ENCODE measurements around the gene GGT6. TPM values are rescaled to one million over a fixed set of nuclear protein-coding genes. Genes with fewer than 3 reads are reported as not detected.

Gene GGT6
- total RNA-seq, 3 donors from 2014 or later, result 12.8 to 33.8 TPM; not detected in 1

- no peak for TF ChIP-seq POLR2AphosphoS5 (IDR thresholded peaks at IDR 0.05)
- no peak for TF ChIP-seq POLR2A (IDR thresholded peaks at IDR 0.05)
- TF ChIP-seq CTCF (IDR thresholded peaks at IDR 0.05), result no peak
- H3K9me3 ChIP-seq, result no peaks in the 10 kb centered on the region
- H3K27me3 ChIP-seq, result no peaks in the 10 kb centered on the region
- no peak for DNase-seq (ENCODE audit: low spot score in 2 of 2)
- H3K36me3 ChIP-seq, result peaks cover 8% of the 10 kb centered on the region
- H3K4me1 ChIP-seq, result peaks cover 0 to 8% of the 10 kb centered on the region in 2 donors
- H3K27ac ChIP-seq, result no peak overlapping the region
- intact Hi-C loops (cut with DNase I; ENCODE audit: low total_unique reads), result no loop called here
- no peak overlapping the region for H3K4me3 ChIP-seq
Observed at GRCh38 chr17:4548721-4549531, 11.5 kb downstream of the GGT6 start.

DNA sequence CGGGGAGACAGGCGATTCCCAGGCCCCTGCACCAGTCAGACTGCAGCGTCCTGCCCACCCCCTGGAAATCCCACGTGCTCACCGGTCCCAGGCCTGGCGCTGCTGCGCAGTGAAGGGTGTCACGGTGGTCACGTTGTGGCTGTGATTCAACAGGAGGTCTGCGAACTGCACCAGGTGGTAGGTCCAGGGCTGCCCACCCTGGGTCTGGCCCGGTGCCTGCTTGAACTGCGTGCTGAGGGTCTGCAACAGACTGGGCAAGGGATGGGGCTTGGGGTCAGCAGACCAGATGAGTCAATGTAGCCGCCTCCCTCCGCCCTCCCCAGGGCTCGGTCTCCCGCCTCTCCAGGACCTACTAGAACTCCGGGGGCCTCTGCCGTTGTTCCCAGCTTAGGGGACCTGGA, 12.3 kb downstream of the GGT6 start:
- no peak overlapping the region for H3K27ac ChIP-seq
- no peak overlapping the region for H3K4me3 ChIP-seq
- TF ChIP-seq POLR2AphosphoS5 (IDR thresholded peaks at IDR 0.05), result no peak
- no peak for TF ChIP-seq CTCF (IDR thresholded peaks at IDR 0.05)
- TF ChIP-seq POLR2A (IDR thresholded peaks at IDR 0.05), result no peak
- peaks cover 8% of the 10 kb centered on the region for H3K36me3 ChIP-seq
- no peak for DNase-seq (ENCODE audit: low spot score in 2 of 2)
- intact Hi-C loops (cut with DNase I; ENCODE audit: low total_unique reads), result no loop called here
- H3K9me3 ChIP-seq, result no peaks in the 10 kb centered on the region
- no peaks in the 10 kb centered on the region for H3K27me3 ChIP-seq
- peaks cover 0 to 7% of the 10 kb centered on the region in 2 donors for H3K4me1 ChIP-seq

DNA sequence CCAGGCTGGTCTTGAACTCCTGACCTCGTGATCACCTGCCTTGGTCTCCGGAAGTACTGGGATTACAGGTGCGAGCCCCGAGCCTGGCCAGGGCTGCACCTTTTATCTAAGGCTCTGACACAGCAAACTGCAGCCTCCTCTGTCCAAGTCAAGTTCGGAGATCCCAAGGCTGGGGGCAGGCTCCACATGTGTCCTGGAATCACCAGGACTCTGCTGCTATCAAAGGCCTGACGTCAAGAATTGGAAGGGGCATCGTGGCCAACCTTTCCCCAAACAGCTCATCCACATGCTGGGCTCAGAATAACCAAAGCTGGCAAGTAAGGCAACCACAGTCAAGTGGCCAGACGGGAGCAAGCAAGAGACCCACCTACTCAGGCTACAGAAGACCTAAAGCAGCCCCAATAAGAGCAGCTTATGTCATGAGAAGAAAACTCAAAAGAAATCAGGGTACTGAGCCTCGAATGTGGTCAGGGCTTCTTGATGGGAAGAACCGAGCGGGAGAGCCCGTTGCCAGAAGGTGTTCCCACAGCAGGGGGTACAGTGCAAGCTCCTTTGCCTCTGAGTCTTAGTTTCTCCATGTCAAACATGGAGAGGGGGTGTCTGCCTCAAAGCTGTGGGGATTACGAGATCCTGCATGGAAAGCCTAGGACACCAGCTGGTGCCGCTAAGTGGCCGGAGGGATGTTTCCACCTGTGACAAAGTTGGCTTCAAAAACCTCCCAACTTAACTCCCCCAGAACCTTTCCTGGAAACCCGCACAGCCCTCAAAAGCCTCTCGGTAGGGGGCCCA, 13.1 kb downstream of the GGT6 start:
- DNase-seq (ENCODE audit: low spot score in 2 of 2), result no peak
- no peaks in the 10 kb centered on the region for H3K9me3 ChIP-seq
- H3K4me3 ChIP-seq, result no peak overlapping the region
- H3K27ac ChIP-seq, result no peak overlapping the region
- peaks cover 3 to 7% of the 10 kb centered on the region in 2 donors for H3K4me1 ChIP-seq
- no peaks in the 10 kb centered on the region for H3K27me3 ChIP-seq
- TF ChIP-seq POLR2AphosphoS5 (IDR thresholded peaks at IDR 0.05) (no peak), POLR2A (IDR thresholded peaks at IDR 0.05) (no peak), CTCF (IDR thresholded peaks at IDR 0.05) (no peak)
- intact Hi-C loops (cut with DNase I; ENCODE audit: low total_unique reads), result loop anchor here (1.0 kb wide), 1 partner anchor 37 kb away; no protein-coding TSS in a partner anchor
- peaks cover 8% of the 10 kb centered on the region for H3K36me3 ChIP-seq

- Histone ChIP-seq H3K4me1 (peaks cover 3 to 6% of the 10 kb centered on the region in 2 donors), H3K36me3 (peaks cover 8% of the 10 kb centered on the region), H3K27me3 (no peaks in the 10 kb centered on the region), H3K27ac (no peak overlapping the region), H3K4me3 (no peak overlapping the region), H3K9me3 (no peaks in the 10 kb centered on the region)
- DNase-seq (ENCODE audit: low spot score in 2 of 2), result no peak
- no peak for TF ChIP-seq POLR2AphosphoS5 (IDR thresholded peaks at IDR 0.05)
- TF ChIP-seq POLR2A (IDR thresholded peaks at IDR 0.05), result no peak
- no peak for TF ChIP-seq CTCF (IDR thresholded peaks at IDR 0.05)
- intact Hi-C loops (cut with DNase I; ENCODE audit: low total_unique reads), result no loop called here
Observed at GRCh38 chr17:4545217-4545951, 15.0 kb downstream of the GGT6 start.
